ENCODE measurements around the gene CD247. TPM values are rescaled to one million over a fixed set of nuclear protein-coding genes. Genes with fewer than 3 reads are reported as not detected.

CD247 gene
- total and polyA plus RNA-seq, 9 of the 15 experiments (the other 6 are each of a cell fraction or from before 2014, with no cell fraction given), result 0.08 to 0.42 (median 0.28) TPM; not detected in 5

GRCh38 chr1:167447521-167448136 lies 70.7 kb downstream of the CD247 start (continued):
- TF ChIP-seq STAT5A (IDR thresholded peaks at IDR 0.05; ENCODE audit: borderline replicate concordance, low read length), result no peak
- TF ChIP-seq ELF1 (tag; IDR thresholded peaks at IDR 0.05), result no peak
- no peak for TF ChIP-seq SUPT5H (IDR thresholded peaks at IDR 0.05)
- no peak for TF ChIP-seq ZNF445 (CRISPR knock-in tag; IDR thresholded peaks at IDR 0.05; ENCODE audit: low read depth)
- TF ChIP-seq NR2C2 (CRISPR knock-in tag; IDR thresholded peaks at IDR 0.05), result no peak
- TF ChIP-seq NR2C2 (tag; IDR thresholded peaks at IDR 0.05), result peak; percentile 34; the same call in 1 of the 2 replicates
- TF ChIP-seq DPF2 (IDR thresholded peaks at IDR 0.05), result peak; percentile 23; the same call in 1 of the 2 replicates
- TF ChIP-seq SRSF1 (IDR thresholded peaks at IDR 0.05; ENCODE audit: low read depth, low read length), result no peak
- TF ChIP-seq MTA3 (IDR thresholded peaks at IDR 0.05; ENCODE audit: borderline replicate concordance), result no peak; the same call in 1 of the 2 replicates
- TF ChIP-seq SOX6 (IDR thresholded peaks at IDR 0.05), result peak; percentile 61
- TF ChIP-seq DMBX1 (CRISPR knock-in tag; IDR thresholded peaks at IDR 0.05; ENCODE audit: borderline replicate concordance), result no peak
- no peak for TF ChIP-seq HINFP (tag; conservative IDR thresholded peaks at IDR 0.05; ENCODE audit: low read depth)
- no peak for TF ChIP-seq SNIP1 (IDR thresholded peaks at IDR 0.05; ENCODE audit: low read depth)
- no peak for TF ChIP-seq ZNF592 (IDR thresholded peaks at IDR 0.05)
- TF ChIP-seq HDAC3 (IDR thresholded peaks at IDR 0.05; ENCODE audit: borderline replicate concordance, partially characterized antibody), result no peak
- no peak for TF ChIP-seq SIX5 (IDR thresholded peaks at IDR 0.05; ENCODE audit: borderline replicate concordance in 1 of 2, insufficient read depth in 1 of 2, low read depth in 1 of 2, low read length in 2 of 2)
- no peak for TF ChIP-seq GATAD2B (IDR thresholded peaks at IDR 0.05; ENCODE audit: borderline replicate concordance)
- TF ChIP-seq FOXO4 (CRISPR knock-in tag; IDR thresholded peaks at IDR 0.05), result no peak
